Astrocyte (in vitro differentiated cells and primary cell): ENCODE results near the gene RFC3.

Source experiments
- EZH2 ChIP-seq: IDR thresholded peaks from 2 replicates; pipeline ENCODE4 v1.6.1; 2012; ENCODE audit warnings: mild to moderate bottlenecking, low read length, inconsistent platforms; ENCODE audit not compliant: insufficient read depth
- TF ChIP-seq, protein P1 (sequence below): IDR thresholded peaks from 2 replicates; pipeline ENCODE4 v1.5.1; 2011; ENCODE audit warnings: low read depth, mild to moderate bottlenecking, inconsistent platforms, low read length, moderate library complexity; ENCODE audit not compliant: insufficient read depth

- TF ChIP-seq, protein P1, sequence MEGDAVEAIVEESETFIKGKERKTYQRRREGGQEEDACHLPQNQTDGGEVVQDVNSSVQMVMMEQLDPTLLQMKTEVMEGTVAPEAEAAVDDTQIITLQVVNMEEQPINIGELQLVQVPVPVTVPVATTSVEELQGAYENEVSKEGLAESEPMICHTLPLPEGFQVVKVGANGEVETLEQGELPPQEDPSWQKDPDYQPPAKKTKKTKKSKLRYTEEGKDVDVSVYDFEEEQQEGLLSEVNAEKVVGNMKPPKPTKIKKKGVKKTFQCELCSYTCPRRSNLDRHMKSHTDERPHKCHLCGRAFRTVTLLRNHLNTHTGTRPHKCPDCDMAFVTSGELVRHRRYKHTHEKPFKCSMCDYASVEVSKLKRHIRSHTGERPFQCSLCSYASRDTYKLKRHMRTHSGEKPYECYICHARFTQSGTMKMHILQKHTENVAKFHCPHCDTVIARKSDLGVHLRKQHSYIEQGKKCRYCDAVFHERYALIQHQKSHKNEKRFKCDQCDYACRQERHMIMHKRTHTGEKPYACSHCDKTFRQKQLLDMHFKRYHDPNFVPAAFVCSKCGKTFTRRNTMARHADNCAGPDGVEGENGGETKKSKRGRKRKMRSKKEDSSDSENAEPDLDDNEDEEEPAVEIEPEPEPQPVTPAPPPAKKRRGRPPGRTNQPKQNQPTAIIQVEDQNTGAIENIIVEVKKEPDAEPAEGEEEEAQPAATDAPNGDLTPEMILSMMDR = no peak
- TF ChIP-seq EZH2 = no peak
Measured at GRCh38 chr13:33859691-33860303, 41.8 kb downstream of the RFC3 start.
